ENCODE data around the gene NHLH1.

NHLH1 gene

DNA sequence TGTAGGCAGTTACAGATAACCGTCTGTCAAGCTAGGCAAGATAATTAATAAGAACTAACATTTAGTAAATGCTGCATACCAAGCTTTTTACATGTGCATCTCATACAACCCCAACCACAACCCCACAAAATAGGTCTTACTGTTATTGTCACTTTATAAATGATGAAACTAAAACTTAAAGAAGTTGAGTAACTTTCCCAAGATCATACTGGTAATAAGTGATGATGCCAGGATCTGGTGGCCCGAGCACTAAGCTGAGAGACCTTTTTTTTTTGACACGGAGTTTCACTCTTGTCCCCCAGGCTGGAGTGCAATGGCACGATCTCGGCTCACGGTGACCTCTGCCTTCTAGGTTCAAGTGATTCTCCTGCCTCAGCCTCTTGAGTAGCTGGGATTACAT, 21.9 kb upstream of the NHLH1 start:
- no peak overlapping the region for H3K4me2 ChIP-seq (ENCODE audit: low read depth, low read length, poor library complexity, severe bottlenecking)

DNA sequence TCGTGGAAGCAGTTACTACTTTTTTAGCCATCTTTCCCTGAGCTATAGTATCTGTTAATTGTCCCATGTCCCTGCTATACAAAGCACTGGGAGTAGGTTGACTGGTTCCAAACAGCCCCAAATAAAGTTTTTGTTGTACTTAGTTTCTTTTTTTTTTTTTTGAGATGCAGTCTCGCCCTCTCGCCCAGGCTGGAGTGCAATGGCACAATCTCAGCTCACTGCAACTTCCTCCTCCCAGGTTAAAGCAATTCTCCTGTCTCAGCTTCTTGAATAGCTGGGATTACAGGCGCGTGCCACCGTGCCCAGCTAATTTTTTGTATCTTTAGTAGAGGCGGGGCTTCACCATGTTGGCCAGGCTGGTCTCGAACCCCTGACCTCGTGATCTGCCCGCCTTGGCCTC, 20.4 kb upstream of the NHLH1 start:
- no peak overlapping the region for H3K9ac ChIP-seq (ENCODE audit: low read length)

More for the DNA sequence above, 21.9 kb upstream of the NHLH1 start:
- Histone ChIP-seq H3K9ac (ENCODE audit: low read length) (no peak overlapping the region), H3K9me3 (ENCODE audit: insufficient read depth, low read length) (no peaks in the 10 kb centered on the region), H4K20me1 (ENCODE audit: low read depth, low read length) (no peaks in the 10 kb centered on the region), H3K27me3 (ENCODE audit: low read length) (no peaks in the 10 kb centered on the region), H3K9me2 (replicated peaks; ENCODE audit: insufficient read depth, low read length) (no peaks in the 10 kb centered on the region), H3K79me2 (ENCODE audit: insufficient read depth, low read length) (peaks cover 51% of the 10 kb centered on the region), H3K36me3 (ENCODE audit: low read length) (peaks cover 5% of the 10 kb centered on the region; the same call in 1 of the 2 replicates), H2AFZ (ENCODE audit: low read depth, low read length, severe bottlenecking) (no peak overlapping the region), H3K27ac (ENCODE audit: low read depth, low read length) (no peak overlapping the region), H3F3A (ENCODE audit: insufficient read depth) (no peaks in the 10 kb centered on the region), H3K4me3 (ENCODE audit: insufficient read depth, low read length, poor library complexity, severe bottlenecking) (no peak overlapping the region)
- TF ChIP-seq EZH2phosphoT487 (conservative IDR thresholded peaks at IDR 0.05; ENCODE audit: low read length) = no peak
- no peak for TF ChIP-seq CTCF (IDR thresholded peaks at IDR 0.05; ENCODE audit: insufficient read depth, low read length, poor library complexity, severe bottlenecking)

DNA sequence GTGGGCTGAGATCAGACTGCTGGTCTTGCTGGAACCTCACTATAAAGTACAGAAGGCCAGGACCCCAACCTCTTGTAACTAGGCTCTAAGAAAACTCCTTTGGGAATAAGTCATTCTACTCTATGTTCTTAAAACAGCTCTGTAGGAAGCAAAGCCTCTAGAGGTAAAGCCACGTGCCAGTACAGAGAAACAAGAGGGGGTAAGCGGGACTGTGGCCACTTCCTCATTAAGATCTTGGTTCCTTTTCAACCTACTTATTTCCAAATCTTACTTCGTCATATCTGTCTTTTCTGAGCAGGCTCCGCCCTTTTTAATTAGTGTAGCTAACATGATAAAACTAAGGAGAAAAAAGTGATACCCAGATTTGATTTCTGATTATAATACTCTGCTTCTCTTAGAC, 19.9 kb upstream of the NHLH1 start:
- Histone ChIP-seq H3K9me2 (replicated peaks; ENCODE audit: insufficient read depth, low read length) (no peaks in the 10 kb centered on the region), H2AFZ (ENCODE audit: low read depth, low read length, severe bottlenecking) (no peak overlapping the region), H3K9ac (ENCODE audit: low read length) (no peak overlapping the region), H3K27me3 (ENCODE audit: low read length) (no peaks in the 10 kb centered on the region), H3K4me3 (ENCODE audit: insufficient read depth, low read length, poor library complexity, severe bottlenecking) (no peak overlapping the region), H4K20me1 (ENCODE audit: low read depth, low read length) (no peaks in the 10 kb centered on the region), H3K9me3 (ENCODE audit: insufficient read depth, low read length) (no peaks in the 10 kb centered on the region), H3K79me2 (ENCODE audit: insufficient read depth, low read length) (peaks cover 30% of the 10 kb centered on the region), H3K4me2 (ENCODE audit: low read depth, low read length, poor library complexity, severe bottlenecking) (no peak overlapping the region), H3K36me3 (ENCODE audit: low read length) (peaks cover 9% of the 10 kb centered on the region; the same call in 1 of the 2 replicates), H3K27ac (ENCODE audit: low read depth, low read length) (no peak overlapping the region), H3F3A (ENCODE audit: insufficient read depth) (no peaks in the 10 kb centered on the region)
- TF ChIP-seq CTCF (IDR thresholded peaks at IDR 0.05; ENCODE audit: insufficient read depth, low read length, poor library complexity, severe bottlenecking) (no peak), EZH2phosphoT487 (conservative IDR thresholded peaks at IDR 0.05; ENCODE audit: low read length) (no peak)

More for the DNA sequence above, 20.4 kb upstream of the NHLH1 start:
- TF ChIP-seq CTCF (IDR thresholded peaks at IDR 0.05; ENCODE audit: insufficient read depth, low read length, poor library complexity, severe bottlenecking) (no peak), EZH2phosphoT487 (conservative IDR thresholded peaks at IDR 0.05; ENCODE audit: low read length) (no peak)
- no peaks in the 10 kb centered on the region for H4K20me1 ChIP-seq (ENCODE audit: low read depth, low read length)
- no peak overlapping the region for H3K4me3 ChIP-seq (ENCODE audit: insufficient read depth, low read length, poor library complexity, severe bottlenecking)
- H3K9me2 ChIP-seq (replicated peaks; ENCODE audit: insufficient read depth, low read length) = no peaks in the 10 kb centered on the region
- H2AFZ ChIP-seq (ENCODE audit: low read depth, low read length, severe bottlenecking) = no peak overlapping the region
- H3K9me3 ChIP-seq (ENCODE audit: insufficient read depth, low read length) = no peaks in the 10 kb centered on the region
- H3F3A ChIP-seq (ENCODE audit: insufficient read depth) = no peaks in the 10 kb centered on the region
- no peak overlapping the region for H3K27ac ChIP-seq (ENCODE audit: low read depth, low read length)
- no peaks in the 10 kb centered on the region for H3K27me3 ChIP-seq (ENCODE audit: low read length)
- H3K4me2 ChIP-seq (ENCODE audit: low read depth, low read length, poor library complexity, severe bottlenecking) = no peak overlapping the region
- peaks cover 9% of the 10 kb centered on the region; the same call in 1 of the 2 replicates for H3K36me3 ChIP-seq (ENCODE audit: low read length)
- peaks cover 35% of the 10 kb centered on the region for H3K79me2 ChIP-seq (ENCODE audit: insufficient read depth, low read length)

All from SU-DHL-6 (cell line).